KBM-7 (cell line): ENCODE results near the gene MAP1LC3B.
"Not testable (repeated sequence)": the region's sequence is repeated elsewhere in the genome, so short reads cannot be mapped to it uniquely, and the experiment has no call there.

ENCODE experiments used
- DNase-seq: peaks from one replicate; pipeline ENCODE4 v3.0.0-alpha.2; 2015
- in situ Hi-C: fragments of 300-500 bp; cut with MboI; formaldehyde crosslinking; loops from 2 replicates; pipeline ENCODE4 v1.14.3; 2020; ENCODE audit warnings: low sequenced_read_pairs, low pct_unique_long_range_greater_than_20kb, mixed read lengths

MAP1LC3B gene

DNA sequence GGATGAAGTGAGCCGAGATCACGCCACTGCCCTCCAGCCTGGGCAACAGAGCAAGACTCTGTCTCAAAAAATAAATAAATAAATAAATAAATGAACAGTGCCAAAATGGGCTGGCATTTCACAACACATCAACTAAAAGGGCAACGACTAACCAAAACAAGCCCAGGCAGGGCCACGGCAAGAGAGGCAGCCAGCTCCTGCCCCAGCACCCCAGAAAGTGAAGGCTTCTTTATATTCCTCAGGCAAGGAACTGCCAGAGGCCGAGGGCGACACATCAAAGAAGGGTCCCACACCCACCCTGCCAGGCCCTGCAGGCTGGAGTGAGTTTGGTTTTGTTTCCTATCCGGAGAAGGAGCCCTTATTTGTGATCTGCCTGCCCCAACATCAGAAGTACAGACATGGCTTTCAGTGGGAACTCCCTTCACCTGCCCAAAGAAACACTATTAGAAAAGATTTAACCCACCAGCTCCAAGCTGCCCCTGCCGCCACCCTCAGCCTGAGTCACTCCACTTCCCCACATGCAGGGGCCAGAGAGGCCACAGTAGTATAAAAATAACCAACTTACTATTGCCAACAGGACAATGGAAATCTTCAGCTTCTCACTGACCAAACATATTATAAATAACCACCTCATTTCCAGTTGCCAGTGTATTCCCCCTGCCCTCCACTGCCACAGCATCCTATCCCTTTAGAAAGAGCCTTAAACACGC, 16.6 kb upstream of the MAP1LC3B start:
- in situ Hi-C loops = no loop called here
- no peak for DNase-seq

DNA sequence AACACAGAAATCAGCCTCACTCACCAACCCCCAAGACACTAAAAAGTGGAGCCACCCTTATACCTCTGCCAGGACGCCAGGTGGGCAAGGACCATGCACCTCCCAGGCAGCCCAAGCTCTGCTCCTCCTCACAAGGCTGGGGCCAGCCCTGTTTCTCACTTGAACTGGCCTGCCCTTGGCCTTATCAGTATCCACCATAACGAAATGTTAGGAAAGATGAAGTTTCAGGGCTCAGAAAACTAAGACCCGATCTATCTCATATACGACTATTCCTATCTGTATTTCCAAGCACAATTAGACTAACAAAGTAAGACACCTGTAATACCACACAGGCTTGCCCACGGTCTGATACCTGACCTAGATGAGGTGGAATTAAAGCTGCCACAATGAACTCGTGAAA, 15.5 kb upstream of the MAP1LC3B start:
- DNase-seq = no peak

GRCh38 chr16:87379312-87379752, 12.8 kb upstream of the MAP1LC3B start:
- DNase-seq, in situ Hi-C loops: not testable (repeated sequence)

More for the DNA sequence above, 15.5 kb upstream of the MAP1LC3B start:
- in situ Hi-C loops = no loop called here

DNA sequence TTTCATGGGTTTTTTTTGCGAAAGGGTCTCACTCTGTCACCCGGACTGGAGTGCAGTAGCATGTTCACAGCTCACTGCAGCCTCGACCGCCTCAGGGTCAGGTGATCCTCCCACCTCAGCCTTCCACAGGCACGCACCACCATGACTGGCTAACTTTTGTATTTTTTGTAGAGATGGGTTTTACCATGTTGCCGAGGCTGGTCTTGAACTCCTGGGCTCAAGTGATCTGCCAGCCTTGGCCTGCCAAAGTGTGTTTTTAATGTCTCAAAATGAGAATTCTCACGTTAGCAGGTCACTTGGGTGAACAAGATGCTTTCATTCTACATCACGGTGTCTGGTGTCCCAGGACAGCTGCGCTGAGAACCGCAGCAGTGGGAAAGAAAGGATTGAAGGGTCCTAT, 11.7 kb upstream of the MAP1LC3B start:
- in situ Hi-C loops = no loop called here
- no peak for DNase-seq

DNA sequence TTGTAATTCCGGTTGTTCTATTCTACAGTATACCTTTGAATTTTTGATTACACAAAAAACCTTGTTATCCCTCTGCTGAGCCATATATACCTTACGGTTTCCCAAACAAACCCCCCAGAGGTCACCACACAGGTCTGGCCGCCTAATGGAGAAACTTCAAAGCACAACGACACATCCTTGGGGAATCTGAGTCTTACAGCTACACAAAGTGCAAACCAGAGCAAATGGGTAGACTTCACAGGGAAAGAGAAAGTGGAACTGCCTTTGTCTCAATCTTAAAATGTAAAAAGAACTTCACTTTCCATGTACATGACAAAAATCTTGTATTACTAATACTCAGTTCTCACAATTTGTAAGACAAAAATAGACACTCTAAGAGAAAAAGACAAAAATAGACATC, 11.3 kb upstream of the MAP1LC3B start:
- in situ Hi-C loops = no loop called here
- no peak for DNase-seq

GRCh38 chr16:87382023-87382785, 9.9 kb upstream of the MAP1LC3B start:
- DNase-seq = no peak

GRCh38 chr16:87383505-87384161, 8.5 kb upstream of the MAP1LC3B start, which contains the start of gene FBXO31:
FBXO31 (minus strand) TSS chr16:87383776; CDS start chr16:87383744, 32 bp downstream.
- peak; percentile 92 for DNase-seq
- in situ Hi-C loops = no loop called here

More at GRCh38 chr16:87382023-87382785, 9.9 kb upstream of the MAP1LC3B start:
- in situ Hi-C loops = no loop called here

- in situ Hi-C loops = no loop called here
- no peak for DNase-seq
These were observed 7.8 kb upstream of the MAP1LC3B start for GRCh38 chr16:87384162-87384874.

- DNase-seq = not testable (repeated sequence)
These were observed 7.3 kb upstream of the MAP1LC3B start for GRCh38 chr16:87384875-87385167.

DNA sequence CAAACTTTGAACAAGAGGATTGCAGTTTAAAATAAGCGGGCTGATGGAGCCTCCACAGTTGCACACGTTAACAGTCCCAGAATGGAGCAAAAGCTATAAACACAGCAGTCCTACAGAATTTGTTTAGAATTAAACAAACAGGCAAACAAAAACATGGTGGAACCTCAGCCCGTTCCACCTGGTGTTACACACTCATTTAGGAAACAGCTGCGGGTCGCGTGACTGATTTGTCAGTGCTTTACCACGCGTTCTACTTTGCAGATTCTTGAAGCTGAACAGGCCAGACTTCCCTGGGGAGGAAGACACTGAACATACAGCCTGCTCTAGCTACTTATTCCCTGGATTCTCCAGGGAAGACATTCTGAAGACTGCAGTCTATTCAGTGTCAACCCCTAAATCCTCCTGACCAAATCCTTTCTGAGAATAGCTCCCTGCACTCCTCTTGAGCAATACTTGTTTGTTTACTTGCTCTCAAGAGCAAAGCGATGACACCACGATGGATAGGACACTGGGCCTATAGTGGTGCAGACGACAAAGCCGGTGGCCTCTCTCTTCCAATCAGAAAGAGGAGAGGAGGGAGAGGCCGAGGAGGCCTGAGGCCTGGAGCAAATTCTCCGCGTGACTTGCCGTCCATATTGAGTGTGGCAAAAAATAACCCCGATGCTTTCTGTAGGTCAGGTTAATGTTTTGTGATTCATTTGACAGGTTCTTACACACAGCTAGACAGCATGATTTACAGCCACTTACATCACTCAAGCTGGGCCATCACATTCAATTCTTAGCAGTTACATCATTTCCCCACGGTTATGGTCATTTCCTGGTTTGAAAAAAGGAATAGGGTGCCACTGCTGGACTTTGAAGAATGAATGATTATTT, 4.0 kb upstream of the MAP1LC3B start:
- DNase-seq = peak; percentile 98
- in situ Hi-C loops = no loop called here

More at GRCh38 chr16:87384875-87385167, 7.3 kb upstream of the MAP1LC3B start:
- in situ Hi-C loops = not testable (repeated sequence)

GRCh38 chr16:87388818-87389134, 3.4 kb upstream of the MAP1LC3B start:
- in situ Hi-C loops = no loop called here
- no peak for DNase-seq

DNA sequence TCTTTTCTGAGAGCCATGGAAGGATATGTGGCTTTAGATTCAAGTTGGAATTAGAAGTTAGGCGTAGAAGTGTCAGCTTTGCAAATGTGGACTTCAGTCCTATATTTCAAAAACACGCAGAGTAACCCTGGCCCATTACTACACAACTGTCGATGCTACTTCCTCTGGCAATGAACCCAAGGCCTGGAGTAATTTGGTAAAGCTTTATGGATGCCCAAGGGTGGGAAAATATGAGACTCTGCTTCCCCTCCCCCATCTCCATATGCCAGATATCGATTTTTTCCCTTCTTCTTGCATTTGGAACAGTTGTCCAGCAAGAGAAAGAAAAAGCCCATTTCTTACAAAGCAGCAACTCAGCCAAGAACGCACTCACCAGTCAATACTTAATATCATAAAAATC, 2.9 kb upstream of the MAP1LC3B start:
- no peak for DNase-seq
- in situ Hi-C loops = no loop called here

DNA sequence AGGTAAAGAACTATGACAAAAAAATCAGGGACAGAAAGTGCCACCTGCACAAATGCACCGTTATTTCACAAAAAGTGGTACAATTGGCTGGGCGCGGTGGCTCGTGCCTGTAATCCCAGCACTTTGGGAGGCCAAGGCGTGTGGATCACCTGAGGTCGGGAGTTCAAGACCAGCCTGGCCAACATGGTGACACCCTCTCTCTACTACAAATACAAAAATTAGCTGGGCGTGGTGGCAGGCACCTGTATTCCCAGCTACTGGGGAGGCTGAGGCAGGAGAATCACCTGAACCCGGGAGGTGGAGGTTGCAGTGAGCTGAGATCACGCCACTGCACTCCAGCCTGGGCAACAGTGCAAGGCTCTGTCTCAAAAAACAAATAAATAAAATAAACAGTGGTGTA, 2.2 kb upstream of the MAP1LC3B start:
- in situ Hi-C loops, DNase-seq: not testable (repeated sequence)

DNA sequence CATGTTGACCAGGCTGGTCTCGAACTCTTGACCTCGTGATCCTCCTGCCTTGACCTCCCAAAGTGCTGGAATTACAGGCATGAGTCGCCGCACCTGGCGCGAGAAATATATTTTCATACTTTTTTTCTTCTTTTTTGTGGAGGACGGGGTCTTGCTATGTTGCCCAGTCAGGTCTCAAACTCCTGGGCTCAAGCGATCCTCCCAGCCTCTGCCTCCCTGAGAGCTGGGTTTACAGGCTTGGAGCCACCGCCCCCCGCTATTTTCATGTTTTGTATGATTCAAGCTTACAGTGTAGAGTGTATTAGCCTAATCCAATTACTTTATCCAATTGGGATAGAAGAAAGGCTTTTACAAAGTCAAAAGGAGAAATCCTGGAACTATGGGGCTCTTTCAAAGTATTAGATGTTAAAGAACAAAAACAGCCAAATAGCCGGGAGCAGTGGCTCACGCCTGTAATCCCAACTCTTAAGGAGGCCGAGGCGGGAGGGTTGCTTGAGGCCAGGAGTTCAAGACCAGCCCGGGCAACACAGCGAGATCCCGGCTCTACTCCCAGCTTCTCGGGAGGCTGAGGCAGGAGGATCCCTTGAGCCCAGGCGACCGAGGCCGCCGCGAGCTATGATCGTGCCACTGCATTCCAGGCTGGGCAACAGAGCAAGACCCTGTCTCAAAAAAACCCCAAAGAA, 1.4 kb upstream of the MAP1LC3B start:
- DNase-seq = no peak
- in situ Hi-C loops = no loop called here

- DNase-seq = peak; percentile 42
- in situ Hi-C loops = no loop called here
These were observed 699 bp upstream of the MAP1LC3B start for GRCh38 chr16:87391324-87391949.

DNA sequence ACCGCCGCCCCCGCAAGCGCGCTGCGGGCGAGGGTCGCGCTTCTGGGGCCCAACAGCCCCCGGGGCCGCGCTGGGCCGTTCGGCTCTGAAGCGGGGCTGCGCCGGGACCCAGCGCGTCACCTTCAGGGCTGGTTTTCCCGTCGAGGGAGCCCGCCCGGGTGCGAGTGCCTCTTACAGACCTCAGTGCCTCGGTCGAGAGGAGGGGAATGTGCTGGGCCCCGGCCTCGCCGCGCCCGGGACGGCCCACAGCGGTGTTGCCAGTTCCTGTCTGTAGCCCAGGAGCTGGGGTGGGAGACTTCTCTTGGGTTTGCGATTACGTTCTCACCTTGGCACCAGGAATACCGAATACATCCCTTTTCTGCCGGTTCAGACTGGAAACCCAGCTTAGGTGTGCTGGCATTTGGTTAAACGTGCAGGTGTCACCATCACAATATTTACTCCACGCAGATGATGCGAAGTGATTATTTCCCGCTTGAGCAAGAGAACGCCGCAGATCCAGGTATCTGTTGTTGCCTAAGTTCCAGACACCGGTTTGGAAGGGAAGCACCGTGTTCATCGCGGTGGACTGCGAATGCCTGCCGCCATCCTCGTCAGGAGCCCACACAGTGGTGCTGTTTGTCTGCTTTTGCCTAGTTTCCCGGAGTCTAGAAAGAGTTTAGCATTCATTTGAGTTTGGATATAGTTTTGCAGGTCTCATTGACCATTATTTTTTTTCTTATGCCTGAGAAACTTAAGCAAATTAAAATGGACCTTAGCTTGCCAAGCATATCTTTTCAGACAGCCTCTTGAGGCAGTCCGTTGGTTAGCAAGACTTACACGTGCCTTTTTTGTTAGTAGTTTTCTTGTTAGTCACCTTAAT, 914 bp downstream of the MAP1LC3B start:
- peak; percentile 62 for DNase-seq
- in situ Hi-C loops = no loop called here

- in situ Hi-C loops = no loop called here
- DNase-seq = no peak
These were observed 1.5 kb downstream of the MAP1LC3B start for GRCh38 chr16:87393680-87394055.
